CD4-positive, alpha-beta T cell (primary cell): ENCODE results near the gene GPC6. TPM values are rescaled to one million over a fixed set of nuclear protein-coding genes. Genes with fewer than 3 reads are reported as not detected.

Experiments used
- ATAC-seq: fragments of 200-7000 bp; cut with Tn5 transposase; one replicate; pipeline ENCODE4 v1.10.0; 2022; ENCODE audit warnings: mild to moderate bottlenecking; ENCODE audit not compliant: poor library complexity
- CTCF ChIA-PET: fragments of 350-600 bp; sonication (Branson Sonifier 250); formaldehyde crosslinking; loops from one replicate; lab custom pipeline; 2021; ENCODE audit warnings: antibody characterized with exemption, inconsistent platforms; lab: Charles Lee
- POLR2A ChIA-PET: fragments of 350-600 bp; sonication (Branson Sonifier 250); formaldehyde crosslinking; loops from one replicate; lab custom pipeline; 2021; ENCODE audit warnings: antibody characterized with exemption, inconsistent platforms; lab: Charles Lee
- DNase-seq, 14 experiments: peaks; one replicate each; pipeline ENCODE4 v3.0.0-alpha.2; 2013 to 2020; ENCODE audit warnings: mixed read lengths in 2 of 14
- H3K27ac ChIP-seq, 2 donors: one replicate each; pipeline versions ENCODE4 v1.5.1 to v1.7.0; 2013; ENCODE audit warnings: low read length in 2 of 2, low read depth in 1 of 2, mild to moderate bottlenecking in 1 of 2
- H3K27me3 ChIP-seq, 2 experiments: 1 replicate in 1 of 2; 2 replicates in 1 of 2; pipeline versions ENCODE4 v1.6.1 to v1.7.0; 2013; ENCODE audit warnings: low read length in 2 of 2, control low read depth in 1 of 2, mild to moderate bottlenecking in 1 of 2, moderate library complexity in 1 of 2; ENCODE audit not compliant: insufficient read depth in 2 of 2, control insufficient read depth in 1 of 2
- H3K36me3 ChIP-seq: one replicate; pipeline ENCODE4 v1.6.1; 2013; ENCODE audit warnings: low read length, control low read depth; ENCODE audit not compliant: insufficient read depth
- H3K4me1 ChIP-seq: one replicate; pipeline ENCODE4 v1.6.1; 2013; ENCODE audit warnings: low read length, control low read depth; ENCODE audit not compliant: insufficient read depth
- H3K4me3 ChIP-seq: one replicate; pipeline ENCODE4 v1.5.1; 2013; ENCODE audit warnings: mild to moderate bottlenecking, low read length, moderate library complexity
- H3K9me3 ChIP-seq, 2 experiments: 1 replicate in 1 of 2; 2 replicates in 1 of 2; pipeline versions ENCODE4 v1.6.1 to v1.7.0; 2013; ENCODE audit warnings: low read length in 2 of 2, mild to moderate bottlenecking in 2 of 2, control low read depth in 1 of 2, moderate library complexity in 1 of 2; ENCODE audit not compliant: control insufficient read depth in 1 of 2, insufficient read depth in 1 of 2
- H3K27ac Mint-ChIP-seq: one replicate; pipeline ENCODE4 v1.8.0; 2020; ENCODE audit warnings: mixed read lengths
- H3K27me3 Mint-ChIP-seq: one replicate; pipeline ENCODE4 v1.8.0; 2021; ENCODE audit warnings: mixed read lengths
- H3K36me3 Mint-ChIP-seq: one replicate; pipeline ENCODE4 v1.8.0; 2021; ENCODE audit warnings: low read depth, mixed read lengths
- H3K4me1 Mint-ChIP-seq: one replicate; pipeline ENCODE4 v1.8.0; 2021; ENCODE audit warnings: low read depth, mixed read lengths
- H3K4me3 Mint-ChIP-seq: one replicate; pipeline ENCODE4 v1.8.0; 2020; ENCODE audit warnings: mild to moderate bottlenecking, mixed read lengths
- H3K9me3 Mint-ChIP-seq: one replicate; pipeline ENCODE4 v1.8.0; 2020; ENCODE audit warnings: mixed read lengths
- CTCF ChIP-seq: fragments of 200-600 bp; IDR thresholded peaks from one replicate; pipeline ENCODE4 v1.8.0; 2022; ENCODE audit warnings: antibody characterized with exemption, mild to moderate bottlenecking
- intact Hi-C, 2 experiments: fragments of 100-400 bp; cut with DNase I in 1 of 2; cut with micrococcal nuclease in 1 of 2; formaldehyde crosslinking; loops; one replicate each; pipeline versions ENCODE4 v1.15.1 to v1.9.0; 2023 to 2025; cut with DNase I, micrococcal nuclease
- total RNA-seq, 174 experiments: library from RNA in 2 of 174; stranded (reverse) in 2 of 174; gene quantifications; one replicate each; pipeline ENCODE4 v1.2.3 and lab custom pipeline; 2021 to 2026

GPC6 gene
- total RNA-seq, 2 experiments from 2014 or later, result not detected

- no peaks in the 10 kb centered on the region for H3K9me3 ChIP-seq
- Mint-ChIP-seq H3K36me3 (no peaks in the 10 kb centered on the region), H3K27ac (no peak overlapping the region), H3K4me1 (no peaks in the 10 kb centered on the region), H3K27me3 (no peaks in the 10 kb centered on the region), H3K9me3 (no peaks in the 10 kb centered on the region), H3K4me3 (no peak overlapping the region)
- POLR2A ChIA-PET, result no interaction called here
- DNase-seq (no peak), ATAC-seq (no peak)
- TF ChIP-seq CTCF, result no peak
- no peaks in the 10 kb centered on the region for H3K36me3 ChIP-seq
- CTCF ChIA-PET, result no interaction called here
- intact Hi-C loops, result no loop called here
- no peaks in the 10 kb centered on the region for H3K27me3 ChIP-seq
- H3K4me3 ChIP-seq, result no peak overlapping the region
- no peak overlapping the region for H3K27ac ChIP-seq
- H3K4me1 ChIP-seq, result no peaks in the 10 kb centered on the region
Measured at GRCh38 chr13:93621051-93621450, 394.4 kb downstream of the GPC6 start.

- H3K36me3 ChIP-seq, result no peaks in the 10 kb centered on the region
- no peaks in the 10 kb centered on the region for H3K4me1 ChIP-seq
- H3K9me3 Mint-ChIP-seq, result no peaks in the 10 kb centered on the region
- no peaks in the 10 kb centered on the region for H3K36me3 Mint-ChIP-seq
- no peak overlapping the region for H3K27ac Mint-ChIP-seq
- no peak for TF ChIP-seq CTCF
- ChIA-PET POLR2A (no interaction called here), CTCF (no interaction called here)
- H3K27ac ChIP-seq, result no peak overlapping the region
- no peaks in the 10 kb centered on the region for H3K27me3 Mint-ChIP-seq
- H3K4me1 Mint-ChIP-seq, result no peaks in the 10 kb centered on the region
- no peak for DNase-seq
- intact Hi-C loops, result no loop called here
- H3K27me3 ChIP-seq, result no peaks in the 10 kb centered on the region
- no peak overlapping the region for H3K4me3 Mint-ChIP-seq
- no peak overlapping the region for H3K4me3 ChIP-seq
- H3K9me3 ChIP-seq, result no peaks in the 10 kb centered on the region
- no peak for ATAC-seq
Measured at GRCh38 chr13:93621966-93622365, 395.4 kb downstream of the GPC6 start.

GRCh38 chr13:93624311-93624777 lies 397.7 kb downstream of the GPC6 start:
- DNase-seq, result no peak
- Histone ChIP-seq H3K27ac (no peak overlapping the region), H3K36me3 (no peaks in the 10 kb centered on the region), H3K4me3 (no peak overlapping the region), H3K9me3 (no peaks in the 10 kb centered on the region), H3K27me3 (no peaks in the 10 kb centered on the region), H3K4me1 (no peaks in the 10 kb centered on the region)
- Mint-ChIP-seq H3K4me1 (no peaks in the 10 kb centered on the region), H3K27me3 (no peaks in the 10 kb centered on the region), H3K36me3 (no peaks in the 10 kb centered on the region), H3K9me3 (no peaks in the 10 kb centered on the region), H3K27ac (no peak overlapping the region), H3K4me3 (no peak overlapping the region)
- no peak for ATAC-seq
- no peak for TF ChIP-seq CTCF
- POLR2A ChIA-PET, result no interaction called here
- intact Hi-C loops, result no loop called here
- CTCF ChIA-PET, result interaction anchor here (0.7 to 1.4 kb wide), 3 partner anchors 40 to 1799 kb away, joined by 3 read pairs; no protein-coding TSS in a partner anchor
